ENCODE measurements around the gene COL19A1.
"Not testable (repeated sequence)": the region's sequence is repeated elsewhere in the genome, so short reads cannot be mapped to it uniquely, and the experiment has no call there.

COL19A1 gene

GRCh38 chr6:69866770-69867638, 648 bp downstream of the COL19A1 start:
- peak; percentile 39 for DNase-seq (ENCODE audit: low read depth)

- DNase-seq (ENCODE audit: low read depth) = no peak
These were observed 1.3 kb downstream of the COL19A1 start for GRCh38 chr6:69867639-69867976.

GRCh38 chr6:69868252-69868804, 2.0 kb downstream of the COL19A1 start:
- no peak for DNase-seq (ENCODE audit: low read depth)

GRCh38 chr6:69868961-69869360, 2.6 kb downstream of the COL19A1 start:
- DNase-seq (ENCODE audit: low read depth) = no peak

GRCh38 chr6:69871107-69871506, 4.8 kb downstream of the COL19A1 start:
- no peak for DNase-seq (ENCODE audit: low read depth)

GRCh38 chr6:69873291-69873690, 6.9 kb downstream of the COL19A1 start:
- DNase-seq (ENCODE audit: low read depth) = no peak

- DNase-seq (ENCODE audit: low read depth) = no peak
These were observed 9.4 kb downstream of the COL19A1 start for GRCh38 chr6:69875715-69876114.

GRCh38 chr6:69878795-69879194, 12.4 kb downstream of the COL19A1 start:
- no peak for DNase-seq (ENCODE audit: low read depth)

GRCh38 chr6:69880601-69881000, 14.2 kb downstream of the COL19A1 start:
- no peak for DNase-seq (ENCODE audit: low read depth)

- DNase-seq (ENCODE audit: low read depth) = no peak
These were observed 15.2 kb downstream of the COL19A1 start for GRCh38 chr6:69881322-69882151.

GRCh38 chr6:69883551-69883950, 17.2 kb downstream of the COL19A1 start:
- DNase-seq (ENCODE audit: low read depth) = no peak

GRCh38 chr6:69884231-69884630, 17.9 kb downstream of the COL19A1 start:
- no peak for DNase-seq (ENCODE audit: low read depth)

- DNase-seq (ENCODE audit: low read depth) = no peak
These were observed 20.7 kb downstream of the COL19A1 start for GRCh38 chr6:69887026-69887425.

- DNase-seq (ENCODE audit: low read depth) = no peak
These were observed 21.5 kb downstream of the COL19A1 start for GRCh38 chr6:69887714-69888345.

GRCh38 chr6:69888482-69889233, 22.3 kb downstream of the COL19A1 start:
- DNase-seq (ENCODE audit: low read depth) = no peak

GRCh38 chr6:69889234-69889974, 23.0 kb downstream of the COL19A1 start:
- DNase-seq (ENCODE audit: low read depth) = not testable (repeated sequence)

- not testable (repeated sequence) for DNase-seq (ENCODE audit: low read depth)
These were observed 26.2 kb downstream of the COL19A1 start for GRCh38 chr6:69892561-69892960.

GRCh38 chr6:69893266-69893665, 26.9 kb downstream of the COL19A1 start:
- not testable (repeated sequence) for DNase-seq (ENCODE audit: low read depth)

- DNase-seq (ENCODE audit: low read depth) = no peak
These were observed 28.4 kb downstream of the COL19A1 start for GRCh38 chr6:69894578-69895347.

GRCh38 chr6:69895396-69895795, 29.0 kb downstream of the COL19A1 start:
- no peak for DNase-seq (ENCODE audit: low read depth)
